ENCODE data around the gene ANO8.

Gene ANO8

GRCh38 chr19:17294051-17294891, 40.4 kb downstream of the ANO8 start:
- peaks cover 4% of the 10 kb centered on the region; the same call in 1 of the 2 replicates for H3K36me3 ChIP-seq (ENCODE audit: low read length)
- no peaks in the 10 kb centered on the region for H3K27me3 ChIP-seq (ENCODE audit: low read length)
- no peak overlapping the region for H3K4me3 ChIP-seq (ENCODE audit: insufficient read depth, low read length, poor library complexity, severe bottlenecking)
- H3K27ac ChIP-seq (ENCODE audit: low read depth, low read length) = no peak overlapping the region
- H3K9me3 ChIP-seq (ENCODE audit: insufficient read depth, low read length) = no peaks in the 10 kb centered on the region
- no peak overlapping the region for H2AFZ ChIP-seq (ENCODE audit: low read depth, low read length, severe bottlenecking)
- H3F3A ChIP-seq (ENCODE audit: insufficient read depth) = peaks cover 4% of the 10 kb centered on the region; the same call in 1 of the 2 replicates
- H3K9me2 ChIP-seq (replicated peaks; ENCODE audit: insufficient read depth, low read length) = no peaks in the 10 kb centered on the region
- no peak overlapping the region for H3K4me2 ChIP-seq (ENCODE audit: low read depth, low read length, poor library complexity, severe bottlenecking)
- no peak overlapping the region for H3K9ac ChIP-seq (ENCODE audit: low read length)
- no peaks in the 10 kb centered on the region for H4K20me1 ChIP-seq (ENCODE audit: low read depth, low read length)
- H3K79me2 ChIP-seq (ENCODE audit: insufficient read depth, low read length) = peaks cover 4% of the 10 kb centered on the region
- TF ChIP-seq EZH2phosphoT487 (conservative IDR thresholded peaks at IDR 0.05; ENCODE audit: low read length) (no peak), CTCF (IDR thresholded peaks at IDR 0.05; ENCODE audit: insufficient read depth, low read length, poor library complexity, severe bottlenecking) (no peak)

- Histone ChIP-seq H3K36me3 (ENCODE audit: low read length) (peaks cover 4% of the 10 kb centered on the region; the same call in 1 of the 2 replicates), H3K9me2 (replicated peaks; ENCODE audit: insufficient read depth, low read length) (no peaks in the 10 kb centered on the region), H3K79me2 (ENCODE audit: insufficient read depth, low read length) (peaks cover 4% of the 10 kb centered on the region), H3K4me2 (ENCODE audit: low read depth, low read length, poor library complexity, severe bottlenecking) (peak overlapping the region; percentile 71), H3K9me3 (ENCODE audit: insufficient read depth, low read length) (no peaks in the 10 kb centered on the region), H3K27me3 (ENCODE audit: low read length) (no peaks in the 10 kb centered on the region), H3F3A (ENCODE audit: insufficient read depth) (peaks cover 4% of the 10 kb centered on the region; the same call in 1 of the 2 replicates), H3K4me3 (ENCODE audit: insufficient read depth, low read length, poor library complexity, severe bottlenecking) (no peak overlapping the region), H4K20me1 (ENCODE audit: low read depth, low read length) (no peaks in the 10 kb centered on the region), H3K9ac (ENCODE audit: low read length) (no peak overlapping the region), H3K27ac (ENCODE audit: low read depth, low read length) (no peak overlapping the region), H2AFZ (ENCODE audit: low read depth, low read length, severe bottlenecking) (no peak overlapping the region)
- TF ChIP-seq CTCF (IDR thresholded peaks at IDR 0.05; ENCODE audit: insufficient read depth, low read length, poor library complexity, severe bottlenecking) = no peak
- TF ChIP-seq EZH2phosphoT487 (conservative IDR thresholded peaks at IDR 0.05; ENCODE audit: low read length) = no peak
Observed at GRCh38 chr19:17293605-17294004, 41.0 kb downstream of the ANO8 start.

- Histone ChIP-seq H2AFZ (ENCODE audit: low read depth, low read length, severe bottlenecking) (peak overlapping the region; percentile 52), H4K20me1 (ENCODE audit: low read depth, low read length) (no peaks in the 10 kb centered on the region), H3F3A (ENCODE audit: insufficient read depth) (peaks cover 5% of the 10 kb centered on the region; the same call in 1 of the 2 replicates), H3K4me2 (ENCODE audit: low read depth, low read length, poor library complexity, severe bottlenecking) (peak overlapping the region; percentile 71), H3K9me3 (ENCODE audit: insufficient read depth, low read length) (no peaks in the 10 kb centered on the region), H3K4me3 (ENCODE audit: insufficient read depth, low read length, poor library complexity, severe bottlenecking) (peak overlapping the region; percentile 71), H3K27ac (ENCODE audit: low read depth, low read length) (peak overlapping the region; percentile 62), H3K9ac (ENCODE audit: low read length) (peak overlapping the region; percentile 68), H3K9me2 (replicated peaks; ENCODE audit: insufficient read depth, low read length) (no peaks in the 10 kb centered on the region), H3K27me3 (ENCODE audit: low read length) (no peaks in the 10 kb centered on the region), H3K36me3 (ENCODE audit: low read length) (no peaks in the 10 kb centered on the region), H3K79me2 (ENCODE audit: insufficient read depth, low read length) (peaks cover 4% of the 10 kb centered on the region)
- TF ChIP-seq EZH2phosphoT487 (conservative IDR thresholded peaks at IDR 0.05; ENCODE audit: low read length) (no peak), CTCF (IDR thresholded peaks at IDR 0.05; ENCODE audit: insufficient read depth, low read length, poor library complexity, severe bottlenecking) (peak; percentile 42)
Observed at GRCh38 chr19:17292301-17293074, 42.2 kb downstream of the ANO8 start.

All from SU-DHL-6 (cell line).